Nephron (organoid): ENCODE results near the gene TLL2.

Source experiments
- H3K27ac Mint-ChIP-seq, 3 experiments: 2 replicates each; pipeline ENCODE4 v1.8.0; 2020; ENCODE audit warnings: mixed read lengths in 3 of 3, mild to moderate bottlenecking in 2 of 3, moderate library complexity in 1 of 3
- H3K27me3 Mint-ChIP-seq: 2 replicates; pipeline ENCODE4 v1.8.0; 2021; ENCODE audit warnings: low read depth, mild to moderate bottlenecking, moderate library complexity, mixed read lengths
- H3K36me3 Mint-ChIP-seq: 2 replicates; pipeline ENCODE4 v1.8.0; 2020; ENCODE audit warnings: low read depth, mixed read lengths
- H3K4me1 Mint-ChIP-seq: 2 replicates; pipeline ENCODE4 v1.8.0; 2020; ENCODE audit warnings: mixed read lengths
- H3K4me3 Mint-ChIP-seq, 3 experiments: 2 replicates each; pipeline ENCODE4 v1.8.0; 2020; ENCODE audit warnings: mild to moderate bottlenecking in 3 of 3, mixed read lengths in 3 of 3, moderate library complexity in 2 of 3
- H3K9me3 Mint-ChIP-seq: 2 replicates; pipeline ENCODE4 v1.8.0; 2020; ENCODE audit warnings: mixed read lengths
- CTCF ChIP-seq, 3 experiments: fragments of 200-600 bp; sonication (generic); IDR thresholded peaks; one replicate each; pipeline ENCODE4 v1.5.0; 2021; ENCODE audit warnings: antibody characterized with exemption in 3 of 3; ENCODE audit not compliant: unreplicated experiment in 3 of 3

TLL2 gene

GRCh38 chr10:96457341-96457740, 56.4 kb downstream of the TLL2 start:
- Mint-ChIP-seq H3K4me1 (peaks cover 11% of the 10 kb centered on the region), H3K27ac (no peak overlapping the region), H3K4me3 (no peak overlapping the region), H3K9me3 (peaks cover 10% of the 10 kb centered on the region), H3K27me3 (peaks cover 30% of the 10 kb centered on the region), H3K36me3 (no peaks in the 10 kb centered on the region)
- no peak for TF ChIP-seq CTCF (IDR thresholded peaks at IDR 0.05; ENCODE audit: unreplicated experiment in 3 of 3)

GRCh38 chr10:96456296-96456840, 57.4 kb downstream of the TLL2 start:
- TF ChIP-seq CTCF (IDR thresholded peaks at IDR 0.05; ENCODE audit: unreplicated experiment in 3 of 3), result no peak
- no peak overlapping the region for H3K27ac Mint-ChIP-seq
- H3K36me3 Mint-ChIP-seq, result no peaks in the 10 kb centered on the region
- no peak overlapping the region for H3K4me3 Mint-ChIP-seq
- peaks cover 7% of the 10 kb centered on the region for H3K9me3 Mint-ChIP-seq
- H3K4me1 Mint-ChIP-seq, result peaks cover 11% of the 10 kb centered on the region
- H3K27me3 Mint-ChIP-seq, result peaks cover 25% of the 10 kb centered on the region

- Mint-ChIP-seq H3K4me3 (no peak overlapping the region), H3K4me1 (peaks cover 11% of the 10 kb centered on the region), H3K36me3 (no peaks in the 10 kb centered on the region), H3K9me3 (no peaks in the 10 kb centered on the region), H3K27me3 (peaks cover 26% of the 10 kb centered on the region), H3K27ac (no peak overlapping the region)
- no peak for TF ChIP-seq CTCF (IDR thresholded peaks at IDR 0.05; ENCODE audit: unreplicated experiment in 3 of 3)
Measured at GRCh38 chr10:96453856-96454583, 59.7 kb downstream of the TLL2 start.

GRCh38 chr10:96452494-96453153, 61.1 kb downstream of the TLL2 start:
- H3K9me3 Mint-ChIP-seq, result no peaks in the 10 kb centered on the region
- no peak for TF ChIP-seq CTCF (IDR thresholded peaks at IDR 0.05; ENCODE audit: unreplicated experiment in 3 of 3)
- H3K36me3 Mint-ChIP-seq, result no peaks in the 10 kb centered on the region
- H3K4me3 Mint-ChIP-seq, result no peak overlapping the region
- H3K27me3 Mint-ChIP-seq, result peaks cover 33% of the 10 kb centered on the region
- H3K4me1 Mint-ChIP-seq, result peaks cover 21% of the 10 kb centered on the region
- H3K27ac Mint-ChIP-seq, result no peak overlapping the region

- Mint-ChIP-seq H3K4me3 (no peak overlapping the region), H3K27me3 (peaks cover 42% of the 10 kb centered on the region), H3K9me3 (no peaks in the 10 kb centered on the region), H3K27ac (no peak overlapping the region), H3K4me1 (peaks cover 26% of the 10 kb centered on the region), H3K36me3 (no peaks in the 10 kb centered on the region)
- TF ChIP-seq CTCF (IDR thresholded peaks at IDR 0.05; ENCODE audit: unreplicated experiment in 3 of 3), result no peak
Measured at GRCh38 chr10:96450529-96451207, 63.1 kb downstream of the TLL2 start.
